ENCODE results near the gene SORCS2.

Gene SORCS2

GRCh38 chr4:7396186-7396910 is 204.0 kb downstream of the SORCS2 start:
- H3K27ac Mint-ChIP-seq, result no peak overlapping the region
- peaks cover 8 to 12% of the 10 kb centered on the region in 2 donors for H3K9me3 Mint-ChIP-seq
- ATAC-seq, result no peak
- no peaks in the 10 kb centered on the region for H3K4me1 Mint-ChIP-seq
- H3K27me3 Mint-ChIP-seq, result peaks cover 23% of the 10 kb centered on the region
- H3K4me3 Mint-ChIP-seq, result no peak overlapping the region
- no peak for DNase-seq

GRCh38 chr4:7397206-7398103 is 205.1 kb downstream of the SORCS2 start:
- ATAC-seq (no peak), DNase-seq (no peak)
- H3K4me1 Mint-ChIP-seq, result no peaks in the 10 kb centered on the region
- no peak overlapping the region for H3K27ac Mint-ChIP-seq
- peaks cover 24% of the 10 kb centered on the region for H3K27me3 Mint-ChIP-seq
- peaks cover 8 to 12% of the 10 kb centered on the region in 2 donors for H3K9me3 Mint-ChIP-seq
- H3K4me3 Mint-ChIP-seq, result no peak overlapping the region

- Mint-ChIP-seq H3K27me3 (peaks cover 24% of the 10 kb centered on the region), H3K4me1 (no peaks in the 10 kb centered on the region), H3K9me3 (peaks cover 8 to 12% of the 10 kb centered on the region in 2 donors), H3K4me3 (no peak overlapping the region), H3K27ac (no peak overlapping the region)
- no peak for DNase-seq
- no peak for ATAC-seq
Observed at GRCh38 chr4:7398104-7398423, 205.7 kb downstream of the SORCS2 start.

- no peak for ATAC-seq
- Mint-ChIP-seq H3K4me3 (no peak overlapping the region), H3K4me1 (no peaks in the 10 kb centered on the region), H3K27me3 (peaks cover 24% of the 10 kb centered on the region), H3K9me3 (peaks cover 8 to 12% of the 10 kb centered on the region in 2 donors), H3K27ac (no peak overlapping the region)
- DNase-seq, result no peak
Observed at GRCh38 chr4:7398788-7399439, 206.6 kb downstream of the SORCS2 start.

- DNase-seq, result no peak
- Mint-ChIP-seq H3K27ac (no peak overlapping the region), H3K9me3 (peaks cover 8 to 12% of the 10 kb centered on the region in 2 donors), H3K4me3 (no peak overlapping the region), H3K4me1 (no peaks in the 10 kb centered on the region), H3K27me3 (peaks cover 24% of the 10 kb centered on the region)
- no peak for ATAC-seq
Observed at GRCh38 chr4:7399440-7400234, 207.3 kb downstream of the SORCS2 start.

GRCh38 chr4:7400671-7401298 is 208.4 kb downstream of the SORCS2 start:
- no peak overlapping the region for H3K27ac Mint-ChIP-seq
- peaks cover 24% of the 10 kb centered on the region for H3K27me3 Mint-ChIP-seq
- ATAC-seq, result no peak

GRCh38 chr4:7402526-7402925 is 210.2 kb downstream of the SORCS2 start:
- no peak overlapping the region for H3K4me3 Mint-ChIP-seq
- H3K9me3 Mint-ChIP-seq, result peaks cover 8 to 31% of the 10 kb centered on the region in 2 donors
- no peak overlapping the region for H3K27ac Mint-ChIP-seq

More at GRCh38 chr4:7400671-7401298, 208.4 kb downstream of the SORCS2 start:
- H3K9me3 Mint-ChIP-seq, result peaks cover 8 to 13% of the 10 kb centered on the region in 2 donors
- no peak overlapping the region for H3K4me3 Mint-ChIP-seq
- H3K4me1 Mint-ChIP-seq, result no peaks in the 10 kb centered on the region
- DNase-seq, result no peak

GRCh38 chr4:7403001-7403400 is 210.7 kb downstream of the SORCS2 start:
- DNase-seq (no peak), ATAC-seq (no peak)
- Mint-ChIP-seq H3K4me3 (no peak overlapping the region), H3K4me1 (no peaks in the 10 kb centered on the region), H3K27me3 (peaks cover 31% of the 10 kb centered on the region), H3K9me3 (peaks cover 8 to 35% of the 10 kb centered on the region in 2 donors), H3K27ac (no peak overlapping the region)

More at GRCh38 chr4:7402526-7402925, 210.2 kb downstream of the SORCS2 start:
- Mint-ChIP-seq H3K4me1 (no peaks in the 10 kb centered on the region), H3K27me3 (peaks cover 35% of the 10 kb centered on the region)
- DNase-seq, result no peak
- ATAC-seq, result no peak

GRCh38 chr4:7408166-7408565 is 215.8 kb downstream of the SORCS2 start:
- H3K9me3 Mint-ChIP-seq, result peaks cover 16 to 39% of the 10 kb centered on the region in 2 donors
- H3K4me3 Mint-ChIP-seq, result no peak overlapping the region
- peaks cover 27% of the 10 kb centered on the region for H3K27me3 Mint-ChIP-seq
- no peak for DNase-seq
- H3K27ac Mint-ChIP-seq, result no peak overlapping the region
- no peak for ATAC-seq
- H3K4me1 Mint-ChIP-seq, result no peaks in the 10 kb centered on the region

GRCh38 chr4:7410446-7410845 is 218.1 kb downstream of the SORCS2 start:
- DNase-seq (no peak), ATAC-seq (no peak)
- Mint-ChIP-seq H3K27me3 (peaks cover 42% of the 10 kb centered on the region), H3K9me3 (peaks cover 16 to 39% of the 10 kb centered on the region in 2 donors), H3K4me3 (no peak overlapping the region), H3K4me1 (no peaks in the 10 kb centered on the region), H3K27ac (no peak overlapping the region)

- peaks cover 16 to 33% of the 10 kb centered on the region in 2 donors for H3K9me3 Mint-ChIP-seq
- no peak overlapping the region for H3K4me3 Mint-ChIP-seq
- no peak for DNase-seq
- H3K4me1 Mint-ChIP-seq, result no peaks in the 10 kb centered on the region
- H3K27ac Mint-ChIP-seq, result no peak overlapping the region
- ATAC-seq, result no peak
- peaks cover 35% of the 10 kb centered on the region for H3K27me3 Mint-ChIP-seq
Observed at GRCh38 chr4:7411491-7411890, 219.2 kb downstream of the SORCS2 start.

- H3K27ac Mint-ChIP-seq, result peak overlapping the region in 1 of 2 donors; percentile 71
- no peak for ATAC-seq
- no peak overlapping the region for H3K4me3 Mint-ChIP-seq
- peaks cover 34% of the 10 kb centered on the region for H3K27me3 Mint-ChIP-seq
- no peaks in the 10 kb centered on the region for H3K4me1 Mint-ChIP-seq
- no peak for DNase-seq
- H3K9me3 Mint-ChIP-seq, result peaks cover 16 to 33% of the 10 kb centered on the region in 2 donors
Observed at GRCh38 chr4:7411896-7412553, 219.7 kb downstream of the SORCS2 start.

- H3K4me3 Mint-ChIP-seq, result no peak overlapping the region
- no peak for ATAC-seq
- H3K27me3 Mint-ChIP-seq, result peaks cover 30% of the 10 kb centered on the region
- H3K27ac Mint-ChIP-seq, result no peak overlapping the region
- H3K4me1 Mint-ChIP-seq, result no peaks in the 10 kb centered on the region
- peak in 1 of 2 donors; percentile 7 for DNase-seq
- H3K9me3 Mint-ChIP-seq, result peaks cover 16 to 27% of the 10 kb centered on the region in 2 donors
Observed at GRCh38 chr4:7412554-7412912, 220.2 kb downstream of the SORCS2 start.

GRCh38 chr4:7414046-7414445 is 221.7 kb downstream of the SORCS2 start:
- Mint-ChIP-seq H3K27ac (no peak overlapping the region), H3K4me1 (no peaks in the 10 kb centered on the region), H3K4me3 (no peak overlapping the region), H3K27me3 (peaks cover 30% of the 10 kb centered on the region), H3K9me3 (peaks cover 15 to 24% of the 10 kb centered on the region in 2 donors)
- ATAC-seq, result no peak
- DNase-seq, result no peak

All from stimulated activated naive CD8-positive, alpha-beta T cell treated with anti-CD3 and anti-CD28 coated beads, Interleukin-15, amount 100 ng/mL, for 72 hours (primary cell).